ENCODE results near the gene AGMO. TPM values are rescaled to one million over a fixed set of nuclear protein-coding genes. Genes with fewer than 3 reads are reported as not detected.

Gene AGMO
- polyA plus RNA-seq, 1 donor (not counting 4 experiments of a cell fraction or from before 2014, with no cell fraction given), result not detected

DNA sequence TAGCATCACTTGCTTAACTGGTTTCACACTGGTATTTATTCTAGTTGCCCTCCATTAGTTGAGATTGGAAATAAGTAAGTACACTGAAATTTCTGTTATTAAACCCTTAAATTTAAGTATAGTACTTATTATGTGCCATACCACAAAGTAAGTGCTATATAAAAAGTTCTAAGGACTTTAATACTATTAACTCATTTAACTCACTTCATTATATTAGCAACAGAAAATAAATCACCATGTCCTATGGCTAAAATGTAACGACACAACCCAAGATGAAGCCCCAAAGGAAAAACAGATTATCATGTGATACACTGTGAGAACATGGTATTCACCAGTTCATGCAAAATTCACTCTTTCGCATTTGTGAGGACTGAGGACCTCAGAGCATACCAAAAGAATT is 70.5 kb downstream of the AGMO start:
- no peaks in the 10 kb centered on the region for H3K27me3 ChIP-seq (ENCODE audit: control insufficient read depth, extremely low read depth, insufficient read depth, low read length)
- no peak overlapping the region for H2AFZ ChIP-seq (ENCODE audit: control insufficient read depth, low read length)
- no peaks in the 10 kb centered on the region for H3K4me1 ChIP-seq (ENCODE audit: control insufficient read depth, extremely low read depth, insufficient read depth, low read length)
- H3K9ac ChIP-seq (ENCODE audit: control insufficient read depth, extremely low read depth, insufficient read depth, low read length), result no peak overlapping the region
- no peaks in the 10 kb centered on the region for H3K9me3 ChIP-seq (ENCODE audit: control insufficient read depth, low read depth, low read length)
- dilution Hi-C loops (cut with MboI; ENCODE audit: extremely low pct_ligation_motif_present, low sequenced_read_pairs), result no loop called here
- DNase-seq (ENCODE audit: low read depth, low spot score) (no peak), FAIRE-seq (no peak)
- H3K4me3 ChIP-seq (ENCODE audit: control insufficient read depth in 2 of 3, extremely low read depth in 1 of 3, insufficient read depth in 2 of 3, low read depth in 1 of 3, low read length in 3 of 3), result no peak overlapping the region
- H3K79me2 ChIP-seq (ENCODE audit: control insufficient read depth, insufficient read depth, low read length), result no peaks in the 10 kb centered on the region
- no peak for TF ChIP-seq EZH2 (IDR thresholded peaks at IDR 0.05; ENCODE audit: low read length)
- H4K20me1 ChIP-seq (ENCODE audit: control insufficient read depth, extremely low read depth, insufficient read depth, low read length), result no peaks in the 10 kb centered on the region
- H3K9me1 ChIP-seq (ENCODE audit: control insufficient read depth, extremely low read depth, insufficient read depth, low read length), result no peaks in the 10 kb centered on the region
- H3K36me3 ChIP-seq (ENCODE audit: control insufficient read depth in 2 of 2, extremely low read depth in 1 of 2, insufficient read depth in 2 of 2, low read length in 2 of 2), result no peaks in the 10 kb centered on the region
- no peak overlapping the region for H3K4me2 ChIP-seq (ENCODE audit: control insufficient read depth, extremely low read depth, insufficient read depth, low read depth, low read length)
- no peak overlapping the region for H3K27ac ChIP-seq (ENCODE audit: control insufficient read depth, insufficient read depth, low read length)

DNA sequence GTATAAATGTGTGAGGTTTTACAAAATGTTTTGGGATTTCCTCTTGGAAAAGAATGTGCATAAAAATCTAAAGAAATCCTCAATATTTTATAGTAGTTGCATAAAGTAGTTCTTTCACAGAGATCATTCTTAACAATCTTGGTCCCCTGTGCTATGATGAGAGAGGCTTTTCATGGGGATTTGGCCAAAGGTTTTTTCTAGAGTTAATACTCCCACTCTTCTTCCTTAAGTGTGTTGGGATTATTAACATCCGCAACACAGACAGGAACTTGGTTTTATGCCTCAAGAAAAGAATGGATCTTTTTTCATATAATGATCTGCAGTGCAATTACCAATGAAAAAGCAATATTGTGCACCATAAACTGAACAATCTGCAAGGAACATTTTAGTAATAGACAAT is 71.5 kb downstream of the AGMO start:
- H3K9me1 ChIP-seq (ENCODE audit: control insufficient read depth, extremely low read depth, insufficient read depth, low read length), result no peaks in the 10 kb centered on the region
- no peaks in the 10 kb centered on the region for H3K79me2 ChIP-seq (ENCODE audit: control insufficient read depth, insufficient read depth, low read length)
- no peaks in the 10 kb centered on the region for H3K9me3 ChIP-seq (ENCODE audit: control insufficient read depth, low read depth, low read length)
- no peak overlapping the region for H3K9ac ChIP-seq (ENCODE audit: control insufficient read depth, extremely low read depth, insufficient read depth, low read length)
- dilution Hi-C loops (cut with MboI; ENCODE audit: extremely low pct_ligation_motif_present, low sequenced_read_pairs), result no loop called here
- H3K4me2 ChIP-seq (ENCODE audit: control insufficient read depth, extremely low read depth, insufficient read depth, low read depth, low read length), result no peak overlapping the region
- FAIRE-seq (no peak), DNase-seq (ENCODE audit: low read depth, low spot score) (no peak)
- no peak overlapping the region for H3K4me3 ChIP-seq (ENCODE audit: control insufficient read depth in 2 of 3, extremely low read depth in 1 of 3, insufficient read depth in 2 of 3, low read depth in 1 of 3, low read length in 3 of 3)
- H3K4me1 ChIP-seq (ENCODE audit: control insufficient read depth, extremely low read depth, insufficient read depth, low read length), result no peaks in the 10 kb centered on the region
- no peaks in the 10 kb centered on the region for H3K27me3 ChIP-seq (ENCODE audit: control insufficient read depth, extremely low read depth, insufficient read depth, low read length)
- H3K27ac ChIP-seq (ENCODE audit: control insufficient read depth, insufficient read depth, low read length), result no peak overlapping the region
- H2AFZ ChIP-seq (ENCODE audit: control insufficient read depth, low read length), result no peak overlapping the region
- TF ChIP-seq EZH2 (IDR thresholded peaks at IDR 0.05; ENCODE audit: low read length), result no peak
- TF ChIP-seq, protein P1, sequence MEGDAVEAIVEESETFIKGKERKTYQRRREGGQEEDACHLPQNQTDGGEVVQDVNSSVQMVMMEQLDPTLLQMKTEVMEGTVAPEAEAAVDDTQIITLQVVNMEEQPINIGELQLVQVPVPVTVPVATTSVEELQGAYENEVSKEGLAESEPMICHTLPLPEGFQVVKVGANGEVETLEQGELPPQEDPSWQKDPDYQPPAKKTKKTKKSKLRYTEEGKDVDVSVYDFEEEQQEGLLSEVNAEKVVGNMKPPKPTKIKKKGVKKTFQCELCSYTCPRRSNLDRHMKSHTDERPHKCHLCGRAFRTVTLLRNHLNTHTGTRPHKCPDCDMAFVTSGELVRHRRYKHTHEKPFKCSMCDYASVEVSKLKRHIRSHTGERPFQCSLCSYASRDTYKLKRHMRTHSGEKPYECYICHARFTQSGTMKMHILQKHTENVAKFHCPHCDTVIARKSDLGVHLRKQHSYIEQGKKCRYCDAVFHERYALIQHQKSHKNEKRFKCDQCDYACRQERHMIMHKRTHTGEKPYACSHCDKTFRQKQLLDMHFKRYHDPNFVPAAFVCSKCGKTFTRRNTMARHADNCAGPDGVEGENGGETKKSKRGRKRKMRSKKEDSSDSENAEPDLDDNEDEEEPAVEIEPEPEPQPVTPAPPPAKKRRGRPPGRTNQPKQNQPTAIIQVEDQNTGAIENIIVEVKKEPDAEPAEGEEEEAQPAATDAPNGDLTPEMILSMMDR (optimal IDR thresholded peaks at IDR 0.05 in 1 of 3, IDR thresholded peaks at IDR 0.05 in 1 of 3, conservative IDR thresholded peaks at IDR 0.05 in 1 of 3; ENCODE audit: extremely low read depth in 1 of 3, insufficient read depth in 2 of 3, low read length in 3 of 3), result no peak
- no peaks in the 10 kb centered on the region for H3K36me3 ChIP-seq (ENCODE audit: control insufficient read depth in 2 of 2, extremely low read depth in 1 of 2, insufficient read depth in 2 of 2, low read length in 2 of 2)
- no peaks in the 10 kb centered on the region for H4K20me1 ChIP-seq (ENCODE audit: control insufficient read depth, extremely low read depth, insufficient read depth, low read length)

DNA sequence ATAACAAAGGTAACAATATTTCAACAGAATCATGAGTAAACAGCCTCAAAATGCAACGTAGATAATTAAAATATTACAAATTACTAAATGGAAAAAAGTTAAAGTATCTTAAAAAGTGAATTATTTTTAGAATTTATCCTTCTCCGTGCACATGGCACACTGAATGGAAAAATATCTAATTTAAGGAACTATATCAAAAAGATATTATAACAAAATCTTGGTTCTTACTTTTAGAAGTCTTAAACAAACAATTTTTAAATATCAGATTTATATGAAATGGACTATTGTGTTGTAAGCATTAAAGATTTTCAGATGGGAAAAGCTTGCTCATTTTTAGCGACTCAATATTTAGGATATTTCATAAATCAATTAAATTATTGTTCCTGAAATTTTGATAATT is 72.0 kb downstream of the AGMO start:
- no peak for FAIRE-seq

More for the DNA sequence above, 72.0 kb downstream of the AGMO start:
- Histone ChIP-seq H4K20me1 (ENCODE audit: control insufficient read depth, extremely low read depth, insufficient read depth, low read length) (no peaks in the 10 kb centered on the region), H3K9me1 (ENCODE audit: control insufficient read depth, extremely low read depth, insufficient read depth, low read length) (no peaks in the 10 kb centered on the region), H3K79me2 (ENCODE audit: control insufficient read depth, insufficient read depth, low read length) (no peaks in the 10 kb centered on the region), H3K9ac (ENCODE audit: control insufficient read depth, extremely low read depth, insufficient read depth, low read length) (no peak overlapping the region), H3K27me3 (ENCODE audit: control insufficient read depth, extremely low read depth, insufficient read depth, low read length) (no peaks in the 10 kb centered on the region), H3K4me3 (ENCODE audit: control insufficient read depth in 2 of 3, extremely low read depth in 1 of 3, insufficient read depth in 2 of 3, low read depth in 1 of 3, low read length in 3 of 3) (no peak overlapping the region), H3K4me2 (ENCODE audit: control insufficient read depth, extremely low read depth, insufficient read depth, low read depth, low read length) (no peak overlapping the region), H3K36me3 (ENCODE audit: control insufficient read depth in 2 of 2, extremely low read depth in 1 of 2, insufficient read depth in 2 of 2, low read length in 2 of 2) (no peaks in the 10 kb centered on the region), H3K9me3 (ENCODE audit: control insufficient read depth, low read depth, low read length) (no peaks in the 10 kb centered on the region), H3K4me1 (ENCODE audit: control insufficient read depth, extremely low read depth, insufficient read depth, low read length) (no peaks in the 10 kb centered on the region), H2AFZ (ENCODE audit: control insufficient read depth, low read length) (no peak overlapping the region), H3K27ac (ENCODE audit: control insufficient read depth, insufficient read depth, low read length) (no peak overlapping the region)
- TF ChIP-seq, protein P1 (optimal IDR thresholded peaks at IDR 0.05 in 1 of 3, IDR thresholded peaks at IDR 0.05 in 1 of 3, conservative IDR thresholded peaks at IDR 0.05 in 1 of 3; ENCODE audit: extremely low read depth in 1 of 3, insufficient read depth in 2 of 3, low read length in 3 of 3), result no peak
- no peak for TF ChIP-seq EZH2 (IDR thresholded peaks at IDR 0.05; ENCODE audit: low read length)
- no peak for DNase-seq (ENCODE audit: low read depth, low spot score)
- dilution Hi-C loops (cut with MboI; ENCODE audit: extremely low pct_ligation_motif_present, low sequenced_read_pairs), result no loop called here

All from keratinocyte (primary cell).